ENCODE measurements around the gene HIPK1. TPM values are rescaled to one million over a fixed set of nuclear protein-coding genes. Genes with fewer than 3 reads are reported as not detected.

The HIPK1 gene
- polyA plus RNA-seq, 3 donors = 38.5 to 44.1 (median 42.7) TPM

- peak; percentile 5 for DNase-seq
Observed at GRCh38 chr1:113905435-113905861, 23.7 kb upstream of the HIPK1 start.

- peak; percentile 34 for DNase-seq
Observed at GRCh38 chr1:113912594-113913311, 16.4 kb upstream of the HIPK1 start.

- DNase-seq = no peak
Observed at GRCh38 chr1:113913312-113913668, 15.8 kb upstream of the HIPK1 start.

- DNase-seq = no peak
Observed at GRCh38 chr1:113913887-113914664, 15.0 kb upstream of the HIPK1 start.

- DNase-seq = no peak
Observed at GRCh38 chr1:113916974-113917373, 12.2 kb upstream of the HIPK1 start.

GRCh38 chr1:113917400-113918082 lies 11.6 kb upstream of the HIPK1 start:
- no peak for DNase-seq

GRCh38 chr1:113918243-113918642 lies 10.9 kb upstream of the HIPK1 start:
- DNase-seq = no peak

GRCh38 chr1:113922957-113923356 lies 6.2 kb upstream of the HIPK1 start:
- no peak for DNase-seq

GRCh38 chr1:113924473-113924872 lies 4.7 kb upstream of the HIPK1 start:
- DNase-seq = no peak

GRCh38 chr1:113928187-113928930 lies 765 bp upstream of the HIPK1 start:
- peak; percentile 23 for DNase-seq

- DNase-seq = peak; percentile 44
Observed at GRCh38 chr1:113929750-113930498, 800 bp downstream of the HIPK1 start.

- peak; percentile 56 for DNase-seq
Observed at GRCh38 chr1:113930499-113931161, 1.5 kb downstream of the HIPK1 start.

- DNase-seq = no peak
Observed at GRCh38 chr1:113931451-113931851, 2.3 kb downstream of the HIPK1 start.

- no peak for DNase-seq
Observed at GRCh38 chr1:113934006-113934405, 4.9 kb downstream of the HIPK1 start.

GRCh38 chr1:113934511-113935055 lies 5.5 kb downstream of the HIPK1 start:
- no peak for DNase-seq

GRCh38 chr1:113935176-113935575 lies 6.1 kb downstream of the HIPK1 start:
- DNase-seq = no peak

- DNase-seq = no peak
Observed at GRCh38 chr1:113935970-113936369, 6.8 kb downstream of the HIPK1 start.

- DNase-seq = no peak
Observed at GRCh38 chr1:113937146-113937545, 8.0 kb downstream of the HIPK1 start.

GRCh38 chr1:113938192-113938591 lies 9.1 kb downstream of the HIPK1 start:
- no peak for DNase-seq

Data from renal pelvis (tissue), 4 donors.